ENCODE measurements around the gene ZNF892. TPM values are rescaled to one million over a fixed set of nuclear protein-coding genes. Genes with fewer than 3 reads are reported as not detected.
"Not testable (repeated sequence)": the region's sequence is repeated elsewhere in the genome, so short reads cannot be mapped to it uniquely, and the experiment has no call there.

ZNF892 gene
- not detected for polyA plus RNA-seq (2012; ENCODE audit: insufficient read depth, insufficient read length)

- peak within 1 kb of the TSS; percentile 73 for H3K4me3 ChIP-seq (ENCODE audit: low read length)
Measured at GRCh38 chr2:95207111-95207961, at the start of gene ZNF892. ZNF892 (plus strand) TSS chr2:95207521; CDS start chr2:95207816, 295 bp downstream.

GRCh38 chr2:95158441-95158840 is 48.9 kb upstream of the ZNF892 start:
- no peak for DNase-seq (ENCODE audit: low read depth, low spot score)

More at GRCh38 chr2:95207111-95207961, at the start of gene ZNF892:
- DNase-seq (ENCODE audit: low read depth, low spot score) = peak; percentile 72

GRCh38 chr2:95158891-95159619 is 48.3 kb upstream of the ZNF892 start:
- DNase-seq (ENCODE audit: low read depth, low spot score) = no peak
- H3K4me3 ChIP-seq (ENCODE audit: low read length) = peak overlapping the region; percentile 60

More at GRCh38 chr2:95158441-95158840, 48.9 kb upstream of the ZNF892 start:
- no peak overlapping the region for H3K4me3 ChIP-seq (ENCODE audit: low read length)

- peak within 1 kb of the TSS; percentile 60 for H3K4me3 ChIP-seq (ENCODE audit: low read length)
- DNase-seq (ENCODE audit: low read depth, low spot score) = peak; percentile 35
Measured at GRCh38 chr2:95159690-95160449, 47.5 kb upstream of the ZNF892 start, which contains the start of gene ZNF514. ZNF514 (minus strand) TSS chr2:95159848; CDS start chr2:95153253, 6,595 bp downstream.

- DNase-seq (ENCODE audit: low read depth, low spot score) = no peak
- H3K4me3 ChIP-seq (ENCODE audit: low read length) = peak overlapping the region; percentile 81
Measured at GRCh38 chr2:95165030-95165370, 42.3 kb upstream of the ZNF892 start.

- peak within 1 kb of the TSS; percentile 81 for H3K4me3 ChIP-seq (ENCODE audit: low read length)
- peak; percentile 97 for DNase-seq (ENCODE audit: low read depth, low spot score)
Measured at GRCh38 chr2:95165371-95166064, 41.8 kb upstream of the ZNF892 start, which contains the start of gene ZNF2. ZNF2 (plus strand) TSS chr2:95165809; CDS start chr2:95176227, 10,418 bp downstream.

GRCh38 chr2:95166065-95166763 is 41.1 kb upstream of the ZNF892 start:
- H3K4me3 ChIP-seq (ENCODE audit: low read length) = peak overlapping the region; percentile 81
- no peak for DNase-seq (ENCODE audit: low read depth, low spot score)

- no peak for DNase-seq (ENCODE audit: low read depth, low spot score)
- H3K4me3 ChIP-seq (ENCODE audit: low read length) = no peak overlapping the region
Measured at GRCh38 chr2:95171902-95172301, 35.4 kb upstream of the ZNF892 start.

GRCh38 chr2:95174031-95174542 is 33.2 kb upstream of the ZNF892 start:
- DNase-seq (ENCODE audit: low read depth, low spot score) = no peak
- no peak overlapping the region for H3K4me3 ChIP-seq (ENCODE audit: low read length)

GRCh38 chr2:95179451-95179850 is 27.9 kb upstream of the ZNF892 start:
- DNase-seq (ENCODE audit: low read depth, low spot score) = no peak
- H3K4me3 ChIP-seq (ENCODE audit: low read length) = no peak overlapping the region

- no peak overlapping the region for H3K4me3 ChIP-seq (ENCODE audit: low read length)
- no peak for DNase-seq (ENCODE audit: low read depth, low spot score)
Measured at GRCh38 chr2:95181774-95182173, 25.5 kb upstream of the ZNF892 start.

- H3K4me3 ChIP-seq (ENCODE audit: low read length) = no peak overlapping the region
- no peak for DNase-seq (ENCODE audit: low read depth, low spot score)
Measured at GRCh38 chr2:95185197-95185596, 22.1 kb upstream of the ZNF892 start.

GRCh38 chr2:95185973-95186372 is 21.3 kb upstream of the ZNF892 start:
- no peak overlapping the region for H3K4me3 ChIP-seq (ENCODE audit: low read length)
- DNase-seq (ENCODE audit: low read depth, low spot score) = no peak

- DNase-seq (ENCODE audit: low read depth, low spot score) = not testable (repeated sequence)
Measured at GRCh38 chr2:95192956-95193355, 14.4 kb upstream of the ZNF892 start.

GRCh38 chr2:95203911-95204310 is 3.4 kb upstream of the ZNF892 start:
- H3K4me3 ChIP-seq (ENCODE audit: low read length) = no peak overlapping the region
- peak; percentile 63 for DNase-seq (ENCODE audit: low read depth, low spot score)

More at GRCh38 chr2:95192956-95193355, 14.4 kb upstream of the ZNF892 start:
- not testable (repeated sequence) for H3K4me3 ChIP-seq (ENCODE audit: low read length)

- no peak for DNase-seq (ENCODE audit: low read depth, low spot score)
- no peak overlapping the region for H3K4me3 ChIP-seq (ENCODE audit: low read length)
Measured at GRCh38 chr2:95204396-95204795, 2.9 kb upstream of the ZNF892 start.

- no peak overlapping the region for H3K4me3 ChIP-seq (ENCODE audit: low read length)
Measured at GRCh38 chr2:95206096-95206495, 1.2 kb upstream of the ZNF892 start.

GRCh38 chr2:95208106-95208505 is 785 bp downstream of the ZNF892 start:
- DNase-seq (ENCODE audit: low read depth, low spot score) = no peak
- peak overlapping the region; percentile 73 for H3K4me3 ChIP-seq (ENCODE audit: low read length)

More at GRCh38 chr2:95206096-95206495, 1.2 kb upstream of the ZNF892 start:
- DNase-seq (ENCODE audit: low read depth, low spot score) = no peak
